Heart left ventricle (tissue), 13 donors: ENCODE data around the gene ANKLE1.

Experiments
- POLR2A ChIP-seq, 2 donors: fragments of 450-650 bp; IDR thresholded peaks; one replicate each; pipeline ENCODE4 v1.6.1; 2017; ENCODE audit warnings: antibody characterized with exemption in 2 of 2, mild to moderate bottlenecking in 2 of 2, moderate library complexity in 2 of 2
- TF ChIP-seq, protein P1 (sequence below), 12 donors: fragments of 200-600 bp; sonication (generic) in 4 of 12; IDR thresholded peaks; one replicate each; pipeline versions ENCODE4 v1.5.0 to v1.8.0; 2018 to 2022; ENCODE audit warnings: antibody characterized with exemption in 12 of 12, mild to moderate bottlenecking in 5 of 12
- donor health status: ischemic (EF 13 %, LVEDD 7.1; RV severe dilation, severe dysfunction).
- donor health status: DM: no; HTN: yes; CAD: no.
- donor health status: DM: no; HTN: no; CAD: no.
- donor health status: ischemic (EF 25% LVEDD 6.9; RV normal size, moderate dysfunction).
- donor health status: ischemic (EF 25% LVEDD 5.7; RV mildly dilated, moderate dysfunction).
- donor health status: ischemic (EF 35%, LVEDD 5.7; RV mildly dilated, moderate dysfunction).
- donor health status: nonischemic (EF 11% LVEDD 7.7; RV severe dilation, severe dysfunction).
- donor health status: DM: yes; HTN: yes; CAD: no.
- donor health status: PGD.
- donor health status: ischemic (EF 29% LVEDD 5.4; RV normal size, mild dysfunction).
- donor health status: nonischemic (EF 23%, LVEDD 6.1; RV moderate dilation, normal function).

DNA sequence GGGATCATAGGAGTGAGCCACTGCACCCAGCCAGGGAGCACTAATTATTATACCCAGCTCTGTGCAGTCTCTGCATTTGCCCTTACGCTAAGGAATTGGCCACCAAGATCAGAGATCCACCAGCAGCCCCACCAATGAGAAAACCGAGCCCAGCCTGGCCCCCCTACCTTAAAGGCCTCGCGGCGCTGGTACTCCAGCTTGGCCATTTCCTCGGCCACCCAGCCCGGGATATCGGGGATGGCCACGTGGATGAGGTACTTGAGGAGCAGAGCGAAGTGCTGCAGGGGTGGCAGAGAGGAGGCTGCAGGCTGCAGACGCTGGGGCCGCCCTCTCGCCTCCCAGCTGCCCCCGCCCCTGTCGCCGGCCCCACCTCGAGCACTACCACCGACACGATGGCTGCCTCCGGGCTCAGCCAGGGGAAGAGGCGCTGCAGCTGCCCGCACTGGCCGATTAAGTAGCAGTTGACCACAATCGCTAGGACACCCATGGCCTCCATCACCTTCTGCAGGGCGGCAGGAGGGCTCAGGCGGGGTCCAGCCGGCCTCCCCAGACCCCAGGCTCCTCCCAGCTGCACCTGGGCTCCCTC lies 45.5 kb downstream of the ANKLE1 start:
- TF ChIP-seq, protein P1, sequence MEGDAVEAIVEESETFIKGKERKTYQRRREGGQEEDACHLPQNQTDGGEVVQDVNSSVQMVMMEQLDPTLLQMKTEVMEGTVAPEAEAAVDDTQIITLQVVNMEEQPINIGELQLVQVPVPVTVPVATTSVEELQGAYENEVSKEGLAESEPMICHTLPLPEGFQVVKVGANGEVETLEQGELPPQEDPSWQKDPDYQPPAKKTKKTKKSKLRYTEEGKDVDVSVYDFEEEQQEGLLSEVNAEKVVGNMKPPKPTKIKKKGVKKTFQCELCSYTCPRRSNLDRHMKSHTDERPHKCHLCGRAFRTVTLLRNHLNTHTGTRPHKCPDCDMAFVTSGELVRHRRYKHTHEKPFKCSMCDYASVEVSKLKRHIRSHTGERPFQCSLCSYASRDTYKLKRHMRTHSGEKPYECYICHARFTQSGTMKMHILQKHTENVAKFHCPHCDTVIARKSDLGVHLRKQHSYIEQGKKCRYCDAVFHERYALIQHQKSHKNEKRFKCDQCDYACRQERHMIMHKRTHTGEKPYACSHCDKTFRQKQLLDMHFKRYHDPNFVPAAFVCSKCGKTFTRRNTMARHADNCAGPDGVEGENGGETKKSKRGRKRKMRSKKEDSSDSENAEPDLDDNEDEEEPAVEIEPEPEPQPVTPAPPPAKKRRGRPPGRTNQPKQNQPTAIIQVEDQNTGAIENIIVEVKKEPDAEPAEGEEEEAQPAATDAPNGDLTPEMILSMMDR (IDR thresholded peaks at IDR 0.05), result no peak
- no peak for TF ChIP-seq POLR2A (IDR thresholded peaks at IDR 0.05)
